H9 (cell line): ENCODE results near the gene EPPIN. TPM values are rescaled to one million over a fixed set of nuclear protein-coding genes. Genes with fewer than 3 reads are reported as not detected.

ENCODE experiments used
- DNase-seq: peaks from one replicate; pipeline ENCODE4 v3.0.0-alpha.2; 2017
- H2AFZ ChIP-seq: one replicate; pipeline ENCODE4 v1.6.1; 2013; ENCODE audit warnings: mild to moderate bottlenecking, low read length, control low read depth, moderate library complexity
- H2AK5ac ChIP-seq: 2 replicates; pipeline ENCODE4 v1.6.1; 2013; ENCODE audit warnings: low read length, control low read depth, mixed read lengths; ENCODE audit not compliant: insufficient read length
- H2BK120ac ChIP-seq: one replicate; pipeline ENCODE4 v1.6.1; 2013; ENCODE audit warnings: low read depth, mild to moderate bottlenecking, low read length, control low read depth, inconsistent platforms; ENCODE audit not compliant: poor library complexity, severe bottlenecking
- H2BK12ac ChIP-seq: 2 replicates; pipeline ENCODE4 v1.6.1; 2013; ENCODE audit warnings: low read length, control low read depth, mixed read lengths, low read depth; ENCODE audit not compliant: insufficient read length
- H2BK15ac ChIP-seq: 2 replicates; pipeline ENCODE4 v1.6.1; 2013; ENCODE audit warnings: low read depth, low read length, control low read depth
- H2BK20ac ChIP-seq: one replicate; pipeline ENCODE4 v1.6.1; 2013; ENCODE audit warnings: low read depth, mild to moderate bottlenecking, low read length, control low read depth, inconsistent platforms; ENCODE audit not compliant: poor library complexity, severe bottlenecking
- H2BK5ac ChIP-seq: 2 replicates; pipeline ENCODE4 v1.6.1; 2013; ENCODE audit warnings: low read length, control low read depth, mixed read lengths; ENCODE audit not compliant: insufficient read length
- H3K14ac ChIP-seq: 2 replicates; pipeline ENCODE4 v1.6.1; 2013; ENCODE audit warnings: low read length, control low read depth; ENCODE audit not compliant: insufficient read depth
- H3K18ac ChIP-seq: 2 replicates; pipeline ENCODE4 v1.6.1; 2013; ENCODE audit warnings: low read depth, mild to moderate bottlenecking, mixed read lengths, low read length, control low read depth; ENCODE audit not compliant: insufficient read length
- H3K23ac ChIP-seq: 2 replicates; pipeline ENCODE4 v1.6.1; 2013; ENCODE audit warnings: low read length, control low read depth, mixed read lengths, low read depth; ENCODE audit not compliant: insufficient read length
- H3K23me2 ChIP-seq: 2 replicates; pipeline ENCODE4 v1.6.1; 2013; ENCODE audit warnings: low read depth, mild to moderate bottlenecking, mixed read lengths, low read length, control low read depth; ENCODE audit not compliant: insufficient read length, poor library complexity, severe bottlenecking
- H3K27ac ChIP-seq: 2 replicates; pipeline ENCODE4 v1.5.1; 2013; ENCODE audit warnings: low read length, control low read depth, mixed read lengths, low read depth; ENCODE audit not compliant: insufficient read length
- H3K27me3 ChIP-seq: 2 replicates; pipeline ENCODE4 v1.6.1; 2013; ENCODE audit warnings: low read length, control low read depth, inconsistent platforms; ENCODE audit not compliant: insufficient read depth
- H3K4ac ChIP-seq: 2 replicates; pipeline ENCODE4 v1.6.1; 2013; ENCODE audit warnings: low read depth, mild to moderate bottlenecking, control low read depth, inconsistent platforms, low read length, moderate library complexity
- H3K4me1 ChIP-seq: 2 replicates; pipeline ENCODE4 v1.6.1; 2013; ENCODE audit warnings: low read length, control low read depth, inconsistent platforms; ENCODE audit not compliant: insufficient read depth
- H3K4me2 ChIP-seq: 2 replicates; pipeline ENCODE4 v1.6.1; 2013; ENCODE audit warnings: low read length, control low read depth, mixed read lengths; ENCODE audit not compliant: insufficient read length, insufficient read depth
- H3K56ac ChIP-seq: 2 replicates; pipeline ENCODE4 v1.6.1; 2013; ENCODE audit warnings: low read depth, mild to moderate bottlenecking, mixed read lengths, low read length, control low read depth; ENCODE audit not compliant: insufficient read length
- H3K79me1 ChIP-seq: 2 replicates; pipeline ENCODE4 v1.6.1; 2013; ENCODE audit warnings: low read depth, mild to moderate bottlenecking, moderate library complexity, low read length, control low read depth, inconsistent platforms; ENCODE audit not compliant: insufficient read depth, poor library complexity, severe bottlenecking
- H3K79me2 ChIP-seq: 2 replicates; pipeline ENCODE4 v1.6.1; 2013; ENCODE audit warnings: low read length, control low read depth, inconsistent platforms; ENCODE audit not compliant: insufficient read depth
- H3K9ac ChIP-seq: 2 replicates; pipeline ENCODE4 v1.6.1; 2013; ENCODE audit warnings: low read length, control low read depth, mixed read lengths; ENCODE audit not compliant: insufficient read length; ENCODE audit errors: extremely low read depth
- H3K9me3 ChIP-seq: one replicate; pipeline ENCODE4 v1.6.1; 2013; ENCODE audit warnings: low read depth, low read length, inconsistent platforms; ENCODE audit not compliant: control insufficient read depth
- H3T11ph ChIP-seq: one replicate; pipeline ENCODE4 v1.6.1; 2013; ENCODE audit warnings: mild to moderate bottlenecking, low read length, control low read depth, inconsistent platforms
- H4K20me1 ChIP-seq: one replicate; pipeline ENCODE4 v1.6.1; 2013; ENCODE audit not compliant: control insufficient read depth, insufficient read length, insufficient read depth
- H4K5ac ChIP-seq: 2 replicates; pipeline ENCODE4 v1.6.1; 2013; ENCODE audit warnings: low read depth, mild to moderate bottlenecking, mixed read lengths, low read length, control low read depth; ENCODE audit not compliant: insufficient read length
- H4K8ac ChIP-seq: replicated peaks from 2 replicates; pipeline ENCODE4 v1.6.1; 2013; ENCODE audit warnings: low read length, control low read depth, mixed read lengths, low read depth; ENCODE audit not compliant: insufficient read length
- H4K91ac ChIP-seq: 2 replicates; pipeline ENCODE4 v1.6.1; 2013; ENCODE audit warnings: low read depth, mild to moderate bottlenecking, moderate library complexity, mixed read lengths, low read length, control low read depth; ENCODE audit not compliant: insufficient read length
- H3K27ac Mint-ChIP-seq, 3 experiments: 2 replicates in 2 of 3; 3 replicates in 1 of 3; pipeline ENCODE4 v1.8.0; 2020 to 2021; ENCODE audit warnings: mixed read lengths in 3 of 3, mild to moderate bottlenecking in 1 of 3, moderate library complexity in 1 of 3
- H3K27me3 Mint-ChIP-seq: 2 replicates; pipeline ENCODE4 v1.8.0; 2021; ENCODE audit warnings: low read depth, mild to moderate bottlenecking, moderate library complexity, mixed read lengths
- H3K36me3 Mint-ChIP-seq, 3 experiments: 2 replicates in 2 of 3; 3 replicates in 1 of 3; pipeline ENCODE4 v1.8.0; 2020 to 2021; ENCODE audit warnings: low read depth in 3 of 3, mixed read lengths in 3 of 3; ENCODE audit not compliant: insufficient read depth in 1 of 3
- H3K4me1 Mint-ChIP-seq, 2 experiments: 2 replicates each; pipeline ENCODE4 v1.8.0; 2020; ENCODE audit warnings: mixed read lengths in 2 of 2
- H3K4me3 Mint-ChIP-seq, 2 experiments: 2 replicates in 1 of 2; 3 replicates in 1 of 2; pipeline ENCODE4 v1.8.0; 2020 to 2021; ENCODE audit warnings: mild to moderate bottlenecking in 2 of 2, mixed read lengths in 2 of 2, moderate library complexity in 1 of 2
- H3K9me3 Mint-ChIP-seq, 2 experiments: 2 replicates in 1 of 2; 3 replicates in 1 of 2; pipeline ENCODE4 v1.8.0; 2020; ENCODE audit warnings: mild to moderate bottlenecking in 2 of 2, mixed read lengths in 2 of 2, moderate library complexity in 1 of 2
- CTCF ChIP-seq: fragments of 200-600 bp; sonication (generic); conservative IDR thresholded peaks from 3 replicates; pipeline ENCODE4 v1.8.0; 2021; ENCODE audit warnings: antibody characterized with exemption, mild to moderate bottlenecking
- WGBS: extraction: QIAGEN DNeasy Blood & Tissue Kit; methylation state at CpG from one replicate; pipeline ENCODE4 v1.1.7; 2013; ENCODE audit warnings: missing lambda C conversion rate, low lambda C conversion rate, mixed read lengths; ENCODE audit not compliant: insufficient read length; ENCODE audit errors: extremely low coverage; 5-methylcytosine and 5-hydroxymethylcytosine counted together
- total RNA-seq: library from RNA; stranded (reverse); gene quantifications from 2 replicates; pipeline ENCODE4 v1.2.1, GENCODE V29; 2021

The EPPIN gene
- total RNA-seq, 1 experiment from 2014 or later, result not detected

- peaks cover 2% of the 10 kb centered on the region; the same call in 1 of the 2 replicates for H3K27me3 Mint-ChIP-seq
- H3K9me3 Mint-ChIP-seq, result no peaks in the 10 kb centered on the region
- H4K91ac ChIP-seq, result no peak overlapping the region
- H2BK12ac ChIP-seq, result no peak overlapping the region
- no peak overlapping the region for H3K18ac ChIP-seq
- TF ChIP-seq CTCF, result peak; percentile 63
- H2BK5ac ChIP-seq, result no peak overlapping the region
- no peak overlapping the region for H3K4me2 ChIP-seq
- H3T11ph ChIP-seq, result no peak overlapping the region
- no peaks in the 10 kb centered on the region for H3K79me1 ChIP-seq
- no peaks in the 10 kb centered on the region for H3K4me1 ChIP-seq
- DNase-seq, result peak; percentile 58
- H3K9me3 ChIP-seq, result no peaks in the 10 kb centered on the region
- no peaks in the 10 kb centered on the region for H3K27me3 ChIP-seq
- H2AK5ac ChIP-seq, result no peak overlapping the region
- peaks cover 7% of the 10 kb centered on the region in 2 experiments; a peak in 3 of 4 replicates for H3K4me1 Mint-ChIP-seq
- H3K9ac ChIP-seq, result no peak overlapping the region
- H2AFZ ChIP-seq, result no peak overlapping the region
- no peaks in the 10 kb centered on the region for H3K79me2 ChIP-seq
- no peak overlapping the region for H2BK20ac ChIP-seq
- no peak overlapping the region for H3K4me3 Mint-ChIP-seq
- no peaks in the 10 kb centered on the region for H3K23me2 ChIP-seq
- no peaks in the 10 kb centered on the region for H4K20me1 ChIP-seq
- no peak overlapping the region for H2BK120ac ChIP-seq
- no peak overlapping the region for H4K8ac ChIP-seq
- no CpG with 5 or more reads among the region's 7 CpGs for WGBS
- H3K23ac ChIP-seq, result no peak overlapping the region
- H3K4ac ChIP-seq, result no peak overlapping the region
- no peak overlapping the region for H3K27ac ChIP-seq
- H2BK15ac ChIP-seq, result no peak overlapping the region
- no peak overlapping the region for H3K14ac ChIP-seq
- H3K56ac ChIP-seq, result no peak overlapping the region
- peak overlapping the region in 1 of 3 experiments; percentile 76; a peak in 1 of 7 replicates for H3K27ac Mint-ChIP-seq
- no peaks in the 10 kb centered on the region for H3K36me3 Mint-ChIP-seq
- no peak overlapping the region for H4K5ac ChIP-seq
Measured at GRCh38 chr20:45538209-45538799, 8.9 kb downstream of the EPPIN start.
